Measurements from ENCODE around the gene PANX1.

DNA sequence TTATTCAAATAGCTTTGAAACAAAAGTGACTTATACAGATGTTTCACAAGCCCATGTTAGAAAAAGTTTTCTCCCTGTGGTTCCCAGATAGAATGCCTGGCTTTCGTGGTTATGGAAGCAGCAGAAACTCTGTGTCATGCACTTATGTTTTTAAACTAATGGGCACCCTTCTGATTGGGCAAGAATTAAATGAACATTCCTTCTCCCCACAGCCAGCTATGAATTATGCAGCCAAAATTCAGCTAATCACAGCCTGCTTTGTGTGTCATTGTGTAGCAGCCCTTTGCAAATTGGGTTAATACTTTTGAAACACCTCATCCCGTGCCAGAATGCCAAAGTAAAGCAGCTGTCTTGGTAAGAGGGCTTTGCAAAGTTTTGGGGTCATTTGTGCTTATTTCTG, 46.9 kb downstream of the PANX1 start:
- TF ChIP-seq, protein P1, sequence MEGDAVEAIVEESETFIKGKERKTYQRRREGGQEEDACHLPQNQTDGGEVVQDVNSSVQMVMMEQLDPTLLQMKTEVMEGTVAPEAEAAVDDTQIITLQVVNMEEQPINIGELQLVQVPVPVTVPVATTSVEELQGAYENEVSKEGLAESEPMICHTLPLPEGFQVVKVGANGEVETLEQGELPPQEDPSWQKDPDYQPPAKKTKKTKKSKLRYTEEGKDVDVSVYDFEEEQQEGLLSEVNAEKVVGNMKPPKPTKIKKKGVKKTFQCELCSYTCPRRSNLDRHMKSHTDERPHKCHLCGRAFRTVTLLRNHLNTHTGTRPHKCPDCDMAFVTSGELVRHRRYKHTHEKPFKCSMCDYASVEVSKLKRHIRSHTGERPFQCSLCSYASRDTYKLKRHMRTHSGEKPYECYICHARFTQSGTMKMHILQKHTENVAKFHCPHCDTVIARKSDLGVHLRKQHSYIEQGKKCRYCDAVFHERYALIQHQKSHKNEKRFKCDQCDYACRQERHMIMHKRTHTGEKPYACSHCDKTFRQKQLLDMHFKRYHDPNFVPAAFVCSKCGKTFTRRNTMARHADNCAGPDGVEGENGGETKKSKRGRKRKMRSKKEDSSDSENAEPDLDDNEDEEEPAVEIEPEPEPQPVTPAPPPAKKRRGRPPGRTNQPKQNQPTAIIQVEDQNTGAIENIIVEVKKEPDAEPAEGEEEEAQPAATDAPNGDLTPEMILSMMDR (optimal IDR thresholded peaks at IDR 0.05 in 1 of 3, IDR thresholded peaks at IDR 0.05 in 1 of 3, conservative IDR thresholded peaks at IDR 0.05 in 1 of 3; ENCODE audit: extremely low read depth in 1 of 3, insufficient read depth in 2 of 3, low read length in 3 of 3): no peak
- TF ChIP-seq EZH2 (IDR thresholded peaks at IDR 0.05; ENCODE audit: low read length): no peak

All from keratinocyte (primary cell).